Measurements from ENCODE around the gene WNT5B. TPM values are rescaled to one million over a fixed set of nuclear protein-coding genes. Genes with fewer than 3 reads are reported as not detected.

The WNT5B gene
- total RNA-seq, 1 experiment from 2014 or later = 0.34 TPM

DNA sequence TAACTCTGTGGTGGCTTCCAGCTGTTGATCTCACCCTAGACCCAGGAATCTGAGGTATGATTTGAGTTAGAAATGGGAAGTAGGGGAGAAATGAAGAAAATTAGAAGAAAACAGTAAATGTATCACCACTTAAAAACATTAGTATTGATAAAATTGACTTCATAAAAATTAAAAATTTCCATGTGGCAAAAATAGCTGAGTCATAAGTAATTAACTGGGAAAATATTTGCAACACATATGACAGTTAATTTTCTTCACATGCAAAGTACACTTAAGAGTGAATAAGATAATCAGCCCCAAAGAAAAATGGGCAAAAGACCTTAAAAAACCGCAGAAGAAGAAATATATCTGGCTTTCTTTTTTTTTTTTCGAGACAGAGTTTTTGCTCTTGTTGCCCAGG, 36.3 kb downstream of the WNT5B start:
- POLR2A ChIA-PET (ENCODE audit: low non-redundant PET) = no interaction called here
- CTCF ChIA-PET = no interaction called here

DNA sequence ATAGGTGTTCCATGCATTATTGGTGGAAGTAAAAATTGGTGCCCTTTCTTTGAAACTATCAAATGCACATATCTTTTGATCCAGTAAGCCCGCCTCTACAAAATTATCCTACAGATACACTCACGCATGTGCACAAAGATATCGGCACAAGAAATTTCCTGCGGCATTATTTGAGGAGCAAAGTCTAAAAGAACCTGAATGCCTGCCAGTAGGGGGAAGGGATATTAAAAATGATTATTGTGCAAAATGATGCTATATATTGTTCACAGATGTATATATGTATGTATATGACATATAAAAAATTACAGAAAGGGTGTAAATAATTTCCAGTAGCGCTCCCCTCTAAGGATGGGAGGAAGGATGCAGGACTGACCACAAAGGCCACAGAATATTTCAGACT, 37.2 kb downstream of the WNT5B start:
- no TSS peak for BruUV-seq (replicated peaks)
- no peaks in the 10 kb centered on the region for H3K27me3 ChIP-seq (replicated peaks; ENCODE audit: insufficient read depth, low read depth, low read length, poor library complexity)
- H3K9me3 ChIP-seq (ENCODE audit: low read depth, low read length, poor library complexity, severe bottlenecking) = no peaks in the 10 kb centered on the region
- no peaks in the 10 kb centered on the region for H3K4me1 ChIP-seq (ENCODE audit: insufficient read depth, low read length, poor library complexity, severe bottlenecking)
- no peaks in the 10 kb centered on the region for H3K36me3 ChIP-seq (ENCODE audit: insufficient read depth, low read length, poor library complexity, severe bottlenecking)
- DNase-seq (ENCODE audit: low spot score) = no peak
- no peak overlapping the region for H3K4me3 ChIP-seq (ENCODE audit: low read depth, low read length, poor library complexity, severe bottlenecking)
- TF ChIP-seq CTCF (conservative IDR thresholded peaks at IDR 0.05; ENCODE audit: low read depth, low read length) (no peak), EZH2 (IDR thresholded peaks at IDR 0.05; ENCODE audit: borderline replicate concordance, low read depth, low read length, poor library complexity, severe bottlenecking) (no peak)
- ChIA-PET CTCF (no interaction called here), POLR2A (ENCODE audit: low non-redundant PET) (no interaction called here)
- intact Hi-C loops (cut with micrococcal nuclease; ENCODE audit: unreplicated experiment) = no loop called here
- no peak overlapping the region for H3K27ac ChIP-seq (ENCODE audit: low read depth, low read length, poor library complexity, severe bottlenecking)

More for the DNA sequence above, 36.3 kb downstream of the WNT5B start:
- Histone ChIP-seq H3K36me3 (ENCODE audit: insufficient read depth, low read length, poor library complexity, severe bottlenecking) (no peaks in the 10 kb centered on the region), H3K27ac (ENCODE audit: low read depth, low read length, poor library complexity, severe bottlenecking) (no peak overlapping the region), H3K27me3 (replicated peaks; ENCODE audit: insufficient read depth, low read depth, low read length, poor library complexity) (no peaks in the 10 kb centered on the region), H3K4me1 (ENCODE audit: insufficient read depth, low read length, poor library complexity, severe bottlenecking) (no peaks in the 10 kb centered on the region), H3K4me3 (ENCODE audit: low read depth, low read length, poor library complexity, severe bottlenecking) (no peak overlapping the region), H3K9me3 (ENCODE audit: low read depth, low read length, poor library complexity, severe bottlenecking) (no peaks in the 10 kb centered on the region)
- DNase-seq (ENCODE audit: low spot score) = no peak
- TF ChIP-seq CTCF (conservative IDR thresholded peaks at IDR 0.05; ENCODE audit: low read depth, low read length) (no peak), EZH2 (IDR thresholded peaks at IDR 0.05; ENCODE audit: borderline replicate concordance, low read depth, low read length, poor library complexity, severe bottlenecking) (no peak)
- no TSS peak for BruUV-seq (replicated peaks)
- intact Hi-C loops (cut with micrococcal nuclease; ENCODE audit: unreplicated experiment) = no loop called here

- no peak for DNase-seq (ENCODE audit: low spot score)
- TF ChIP-seq CTCF (conservative IDR thresholded peaks at IDR 0.05; ENCODE audit: low read depth, low read length) (no peak), EZH2 (IDR thresholded peaks at IDR 0.05; ENCODE audit: borderline replicate concordance, low read depth, low read length, poor library complexity, severe bottlenecking) (no peak)
- Histone ChIP-seq H3K9me3 (ENCODE audit: low read depth, low read length, poor library complexity, severe bottlenecking) (no peaks in the 10 kb centered on the region), H3K27ac (ENCODE audit: low read depth, low read length, poor library complexity, severe bottlenecking) (no peak overlapping the region), H3K4me1 (ENCODE audit: insufficient read depth, low read length, poor library complexity, severe bottlenecking) (no peaks in the 10 kb centered on the region), H3K4me3 (ENCODE audit: low read depth, low read length, poor library complexity, severe bottlenecking) (no peak overlapping the region), H3K27me3 (replicated peaks; ENCODE audit: insufficient read depth, low read depth, low read length, poor library complexity) (no peaks in the 10 kb centered on the region), H3K36me3 (ENCODE audit: insufficient read depth, low read length, poor library complexity, severe bottlenecking) (no peaks in the 10 kb centered on the region)
- intact Hi-C loops (cut with micrococcal nuclease; ENCODE audit: unreplicated experiment) = no loop called here
- ChIA-PET POLR2A (ENCODE audit: low non-redundant PET) (no interaction called here), CTCF (no interaction called here)
- no TSS peak for BruUV-seq (replicated peaks)
These were observed 37.7 kb downstream of the WNT5B start for GRCh38 chr12:1666685-1667162.
